ENCODE measurements around the gene LYRM1.
"Not testable (repeated sequence)": the region's sequence is repeated elsewhere in the genome, so short reads cannot be mapped to it uniquely, and the experiment has no call there.

Gene LYRM1

GRCh38 chr16:20901436-20902112, 1.0 kb downstream of the LYRM1 start:
- H3K4me3 ChIP-seq (ENCODE audit: low read depth, low read length): peak overlapping the region; percentile 88

- H3K4me3 ChIP-seq (ENCODE audit: low read depth, low read length): no peak overlapping the region
These were observed 1.9 kb downstream of the LYRM1 start for GRCh38 chr16:20902426-20902825.

DNA sequence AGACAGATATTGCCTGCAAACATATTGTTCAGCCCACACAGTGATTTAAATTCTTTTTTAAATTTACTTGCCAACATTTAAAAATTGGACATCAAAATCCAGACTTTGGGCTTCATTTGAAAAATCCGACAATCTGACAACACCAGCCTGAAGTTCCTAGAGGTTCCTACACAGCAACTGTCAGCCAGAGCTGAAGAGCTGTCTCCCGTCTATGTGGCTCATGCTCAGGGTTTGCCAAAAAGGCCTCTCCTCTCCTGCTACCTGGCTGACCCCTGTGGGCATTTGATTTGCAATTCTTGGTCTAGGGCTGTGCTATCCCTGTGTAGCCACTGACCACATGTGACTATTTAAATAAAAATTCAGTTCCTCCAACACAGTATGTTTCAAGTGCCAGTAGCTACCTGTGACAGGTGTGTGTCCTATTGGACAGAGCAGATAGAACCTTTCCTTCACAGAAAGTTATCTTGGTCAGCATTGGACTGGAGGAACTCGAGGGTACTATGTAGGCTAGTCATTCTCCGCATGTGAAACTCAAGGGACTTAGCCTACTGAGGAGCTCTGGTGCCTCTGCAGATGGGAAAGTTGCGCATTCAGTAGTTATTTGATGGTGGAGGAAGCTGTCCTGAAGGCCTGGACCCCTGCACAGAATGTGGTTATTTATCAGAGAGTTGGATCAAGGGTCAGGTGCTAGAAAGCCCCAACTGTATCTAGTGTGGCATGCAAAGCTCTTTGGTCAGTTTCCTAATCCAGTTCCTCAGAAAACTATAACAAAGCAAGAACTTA, 2.7 kb downstream of the LYRM1 start:
- H3K4me3 ChIP-seq (ENCODE audit: low read depth, low read length): no peak overlapping the region

GRCh38 chr16:20903899-20904506, 3.4 kb downstream of the LYRM1 start:
- no peak overlapping the region for H3K4me3 ChIP-seq (ENCODE audit: low read depth, low read length)

DNA sequence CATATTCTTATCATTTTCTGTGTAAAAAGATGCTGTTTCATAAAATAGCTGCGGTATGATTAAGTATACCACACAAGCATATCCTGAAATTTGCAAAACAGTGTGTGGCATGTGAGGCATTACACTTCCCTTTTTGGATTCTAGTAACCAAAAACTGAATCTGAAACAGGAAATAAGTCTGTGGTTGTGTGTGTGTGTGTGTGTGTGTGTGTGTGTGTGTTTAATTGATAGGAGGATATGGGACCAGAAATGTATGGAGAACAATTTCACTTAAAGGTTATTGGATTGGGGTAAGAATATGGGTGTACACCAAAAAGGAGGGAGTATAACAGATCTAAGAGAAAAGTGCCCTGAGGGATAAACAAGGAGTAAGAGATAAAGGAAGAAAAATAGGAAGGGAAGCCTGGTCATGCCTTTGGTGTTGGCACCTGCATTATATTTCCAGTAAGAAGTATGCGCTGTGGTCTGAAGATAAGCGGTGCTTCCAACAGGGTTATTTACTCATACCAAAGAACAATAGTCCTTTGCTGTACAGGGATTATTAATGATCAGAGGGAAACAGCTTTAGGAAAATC, 4.0 kb downstream of the LYRM1 start:
- no peak overlapping the region for H3K4me3 ChIP-seq (ENCODE audit: low read depth, low read length)

DNA sequence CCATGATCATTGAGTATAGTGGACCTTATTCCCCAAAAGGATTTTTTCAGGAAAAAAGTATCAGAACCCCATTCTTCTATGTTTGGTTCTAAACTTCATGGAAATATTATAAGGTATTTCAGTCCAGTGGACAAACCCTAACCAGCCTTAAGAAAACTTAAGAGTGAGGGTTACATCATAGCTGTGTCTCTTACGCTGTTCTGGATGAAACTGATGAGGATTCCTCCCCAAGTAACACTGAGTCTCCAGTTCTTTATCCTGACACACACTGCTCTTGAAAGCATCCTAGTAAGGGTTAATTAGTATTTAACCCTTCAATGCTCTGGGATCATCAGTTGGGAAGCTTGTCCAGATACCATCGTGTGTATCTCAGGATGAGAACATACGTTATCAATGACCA, 5.0 kb downstream of the LYRM1 start:
- H3K4me3 ChIP-seq (ENCODE audit: low read depth, low read length): no peak overlapping the region

DNA sequence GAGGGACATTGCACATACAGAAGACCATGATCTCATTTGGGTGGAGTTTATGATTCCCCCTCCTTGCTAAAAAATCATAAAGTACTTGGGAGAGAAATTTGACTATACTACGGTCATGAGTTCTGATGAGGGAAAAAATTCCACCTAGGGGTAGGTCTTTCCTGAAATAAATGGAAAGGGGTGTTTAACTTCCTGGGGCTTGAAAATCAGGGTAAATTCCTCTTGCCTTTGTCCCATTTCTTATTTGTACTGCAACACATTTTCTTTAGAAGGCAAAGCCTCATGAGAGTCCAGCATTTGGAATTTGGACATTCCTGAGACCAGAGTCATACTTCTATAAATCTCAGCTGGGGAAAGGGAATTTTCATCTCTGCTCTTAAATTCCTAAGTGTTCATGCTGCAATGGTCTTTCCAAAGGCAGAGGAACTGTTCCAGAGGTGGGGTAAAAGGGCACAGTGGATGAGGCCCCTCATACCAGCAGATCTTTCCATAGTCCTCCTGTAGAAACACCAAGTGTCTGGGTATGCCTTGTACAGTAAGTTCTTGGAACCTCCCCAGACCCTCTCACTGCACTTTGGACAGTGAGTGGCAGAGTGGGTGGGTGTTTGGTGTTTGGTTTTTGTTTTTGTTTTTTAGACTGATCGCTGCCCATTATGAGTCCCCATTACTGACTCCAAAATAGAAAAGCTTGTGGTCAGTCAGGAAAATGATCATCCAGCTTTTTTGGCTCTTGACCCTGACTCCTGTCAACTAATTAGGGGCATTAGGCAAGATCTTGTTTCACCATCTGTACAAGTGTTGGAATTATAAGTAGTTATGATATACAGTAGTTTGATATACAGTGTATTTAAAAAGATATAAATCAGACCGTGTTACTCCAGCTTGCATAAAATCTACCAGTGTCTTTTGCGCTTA, 6.0 kb downstream of the LYRM1 start:
- H3K4me3 ChIP-seq (ENCODE audit: low read depth, low read length): no peak overlapping the region

DNA sequence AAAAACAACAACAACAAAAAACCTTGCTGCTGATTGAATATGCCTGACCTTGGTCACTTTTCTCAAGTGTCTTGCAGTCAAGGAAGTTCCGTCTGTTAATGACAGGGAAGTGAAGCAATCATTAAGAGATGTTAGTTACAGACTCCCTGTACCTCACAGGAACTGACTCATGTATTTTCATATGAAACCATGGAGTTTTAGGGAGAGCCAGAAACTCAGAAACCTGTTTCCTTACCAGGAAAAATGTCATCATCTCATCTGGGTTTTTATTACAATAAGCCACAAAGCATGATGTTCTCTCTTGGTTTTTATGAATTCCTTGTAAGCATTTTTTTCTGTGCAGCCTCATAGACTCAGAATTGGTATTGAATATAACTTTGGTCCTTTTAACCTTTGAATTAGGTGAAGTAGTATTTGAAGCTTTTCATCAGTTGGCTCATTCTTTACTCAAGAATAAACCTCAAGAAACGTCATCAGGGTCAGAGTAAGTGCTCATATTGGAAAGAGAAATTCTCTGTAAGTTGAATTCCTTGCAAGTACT, 10.3 kb downstream of the LYRM1 start:
- H3K4me3 ChIP-seq (ENCODE audit: low read depth, low read length): no peak overlapping the region

- no peak overlapping the region for H3K4me3 ChIP-seq (ENCODE audit: low read depth, low read length)
These were observed 10.8 kb downstream of the LYRM1 start for GRCh38 chr16:20911361-20911760.

DNA sequence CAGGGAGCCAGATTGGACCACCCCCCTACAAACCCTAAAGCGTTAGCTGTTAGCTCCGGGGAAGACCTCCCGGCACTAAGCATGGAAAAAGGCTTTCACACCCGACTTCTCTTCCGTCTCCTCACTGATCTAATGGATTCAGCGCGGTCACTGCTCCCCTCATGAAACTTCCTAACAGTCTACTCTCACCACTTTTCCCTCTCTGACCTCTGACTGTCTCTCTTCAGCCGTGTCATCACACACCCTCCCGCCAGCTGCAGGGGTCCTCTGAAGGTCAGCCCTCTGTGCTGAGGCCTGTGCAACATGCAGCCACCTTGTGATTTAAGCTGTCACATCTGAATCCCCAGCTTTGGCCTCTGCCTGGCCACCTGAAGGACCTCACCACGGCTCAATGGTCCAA, 15.7 kb downstream of the LYRM1 start:
- H3K4me3 ChIP-seq (ENCODE audit: low read depth, low read length): no peak overlapping the region

DNA sequence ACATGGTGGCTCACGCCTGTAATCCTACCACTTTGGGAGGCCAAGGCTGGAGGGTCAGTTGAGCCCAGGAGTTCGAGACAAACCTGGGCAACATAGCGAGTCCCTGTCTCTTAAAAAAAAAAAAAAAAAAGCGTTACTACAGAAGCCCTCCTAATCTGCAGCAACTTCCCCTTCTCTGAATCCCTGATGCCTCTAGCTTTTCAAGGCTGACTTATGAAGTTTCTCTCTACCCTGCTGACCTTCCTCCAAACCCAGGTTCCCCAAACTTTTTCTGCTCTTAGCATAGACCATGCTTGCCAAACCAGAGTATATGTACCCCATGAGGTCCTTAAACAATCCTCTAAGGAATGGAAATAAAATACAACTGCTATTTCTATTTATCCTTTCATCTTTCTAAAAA, 16.4 kb downstream of the LYRM1 start:
- H3K4me3 ChIP-seq (ENCODE audit: low read depth, low read length): no peak overlapping the region

DNA sequence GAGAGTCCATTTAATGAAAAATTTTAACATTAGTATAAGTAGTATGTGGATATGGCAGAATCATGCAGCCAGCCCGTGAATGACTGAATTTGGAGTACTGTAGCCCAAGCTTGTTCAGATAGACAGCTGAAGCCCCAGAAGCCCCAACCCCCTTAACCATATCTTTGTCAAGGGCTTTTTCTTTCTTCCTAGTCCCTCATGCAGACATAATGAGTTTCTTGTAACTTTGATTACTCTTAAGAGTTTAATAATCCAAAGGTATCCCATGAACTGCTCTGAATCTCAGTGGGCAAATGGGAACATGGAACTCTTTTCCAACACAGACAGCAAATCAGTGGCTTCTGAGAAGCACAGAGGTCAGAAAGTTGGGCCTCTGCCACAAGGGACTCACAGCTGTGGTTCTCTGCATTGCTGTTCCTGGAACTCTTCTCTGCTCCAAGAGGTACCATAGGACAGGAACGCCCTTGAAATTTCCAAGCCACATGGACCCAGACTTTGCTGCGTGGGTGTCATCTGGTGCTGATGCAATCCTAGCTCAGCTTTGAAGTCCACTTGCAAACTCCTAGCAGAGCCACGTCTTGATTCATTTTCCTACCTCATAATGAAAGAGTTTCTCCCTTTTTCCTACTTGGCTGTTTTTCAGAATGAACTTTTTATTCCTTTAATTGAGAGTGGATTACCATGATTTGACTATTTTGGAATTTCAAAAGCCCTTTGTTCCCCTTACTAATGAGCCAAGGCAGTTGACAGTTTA, 18.1 kb downstream of the LYRM1 start:
- H3K4me3 ChIP-seq (ENCODE audit: low read depth, low read length): no peak overlapping the region

GRCh38 chr16:20920091-20920490, 19.5 kb downstream of the LYRM1 start:
- no peak overlapping the region for H3K4me3 ChIP-seq (ENCODE audit: low read depth, low read length)

DNA sequence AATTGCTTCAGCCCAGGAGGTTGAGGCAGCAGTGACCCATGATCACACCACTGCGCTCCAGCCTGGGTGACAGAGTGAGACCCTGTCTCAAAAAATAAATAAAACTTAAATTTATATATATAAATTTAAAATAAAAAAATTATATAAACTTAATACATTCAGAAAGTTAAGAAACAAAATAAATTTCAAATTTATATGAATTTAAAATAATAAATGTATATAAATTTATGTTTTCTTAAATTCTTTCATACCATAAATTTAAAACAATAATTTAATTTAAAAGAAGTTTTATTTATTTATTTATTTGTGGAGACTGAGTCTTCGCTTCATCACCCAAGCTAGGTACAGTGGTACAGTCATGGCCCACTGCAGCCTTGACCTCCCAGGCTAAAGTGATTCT, 20.2 kb downstream of the LYRM1 start:
- H3K4me3 ChIP-seq (ENCODE audit: low read depth, low read length): no peak overlapping the region

- no peak overlapping the region for H3K4me3 ChIP-seq (ENCODE audit: low read depth, low read length)
These were observed 23.3 kb downstream of the LYRM1 start for GRCh38 chr16:20923876-20924275.

DNA sequence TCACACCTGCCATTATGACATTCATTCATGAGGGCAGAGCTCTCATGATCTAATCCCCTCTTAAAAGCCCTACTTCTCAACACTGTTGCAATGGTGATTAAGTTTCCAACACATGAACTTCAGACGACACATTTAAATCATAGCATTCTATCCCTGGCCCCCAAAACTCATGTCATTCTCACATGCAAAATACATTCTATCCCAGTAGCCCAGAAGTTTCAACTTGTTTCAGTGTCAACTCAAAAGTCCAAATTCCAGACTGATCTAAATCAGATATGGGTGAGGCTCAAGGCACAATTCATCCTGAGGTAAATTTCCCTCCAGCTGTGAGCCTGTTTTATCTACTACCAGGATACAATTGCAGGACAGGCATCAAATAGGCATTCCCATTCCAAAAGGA, 25.2 kb downstream of the LYRM1 start:
- no peak overlapping the region for H3K4me3 ChIP-seq (ENCODE audit: low read depth, low read length)

- no peak overlapping the region for H3K4me3 ChIP-seq (ENCODE audit: low read depth, low read length)
These were observed 28.3 kb downstream of the LYRM1 start for GRCh38 chr16:20928774-20929411.

- H3K4me3 ChIP-seq (ENCODE audit: low read depth, low read length): not testable (repeated sequence)
These were observed 29.2 kb downstream of the LYRM1 start for GRCh38 chr16:20929676-20930364.

GRCh38 chr16:20930365-20930690, 29.8 kb downstream of the LYRM1 start:
- H3K4me3 ChIP-seq (ENCODE audit: low read depth, low read length): no peak overlapping the region
